Measurements from ENCODE around the gene ADH5.
A peak's percentile ranks its signal among the peaks of the same experiment; 100 is the strongest.
"Not testable (repeated sequence)": the region's sequence is repeated elsewhere in the genome, so short reads cannot be mapped to it uniquely, and the experiment has no call there.

Gene ADH5

DNA sequence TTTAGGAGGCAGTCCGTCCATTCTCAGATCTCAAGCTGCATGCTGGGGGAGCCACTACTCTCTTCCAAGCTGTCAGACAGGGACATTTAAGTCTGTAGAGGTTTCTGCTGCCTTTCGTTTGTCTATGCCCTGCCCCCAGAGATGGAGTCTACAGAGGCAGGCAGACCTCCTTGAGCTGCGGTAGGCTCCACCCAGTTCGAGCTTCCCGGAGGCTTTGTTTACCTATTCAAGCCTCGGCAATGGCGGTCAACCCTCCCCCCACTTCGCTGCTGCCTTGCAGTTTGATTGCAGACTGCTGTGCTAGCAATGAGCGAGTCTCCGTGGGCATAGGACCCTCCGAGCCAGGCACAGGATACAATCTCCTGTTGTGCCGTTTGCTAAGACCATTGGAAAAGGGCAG is 10.7 kb upstream of the ADH5 start:
- H3K4me3 ChIP-seq (ENCODE audit: low read length): no peak overlapping the region
- no peak overlapping the region for H3K4me2 ChIP-seq (ENCODE audit: low read length)
- no peaks in the 10 kb centered on the region for H3K79me2 ChIP-seq (ENCODE audit: control insufficient read depth, low read length)
- no peaks in the 10 kb centered on the region for H3K9me2 ChIP-seq (replicated peaks; ENCODE audit: control insufficient read depth, low read length)
- no peaks in the 10 kb centered on the region for H3K4me1 ChIP-seq (ENCODE audit: control insufficient read depth, low read length)
- no peak overlapping the region for H3K27ac ChIP-seq (ENCODE audit: low read depth, low read length)
- TF ChIP-seq EZH2phosphoT487 (IDR thresholded peaks at IDR 0.05; ENCODE audit: borderline replicate concordance, low read length): no peak
- TF ChIP-seq, protein P1, sequence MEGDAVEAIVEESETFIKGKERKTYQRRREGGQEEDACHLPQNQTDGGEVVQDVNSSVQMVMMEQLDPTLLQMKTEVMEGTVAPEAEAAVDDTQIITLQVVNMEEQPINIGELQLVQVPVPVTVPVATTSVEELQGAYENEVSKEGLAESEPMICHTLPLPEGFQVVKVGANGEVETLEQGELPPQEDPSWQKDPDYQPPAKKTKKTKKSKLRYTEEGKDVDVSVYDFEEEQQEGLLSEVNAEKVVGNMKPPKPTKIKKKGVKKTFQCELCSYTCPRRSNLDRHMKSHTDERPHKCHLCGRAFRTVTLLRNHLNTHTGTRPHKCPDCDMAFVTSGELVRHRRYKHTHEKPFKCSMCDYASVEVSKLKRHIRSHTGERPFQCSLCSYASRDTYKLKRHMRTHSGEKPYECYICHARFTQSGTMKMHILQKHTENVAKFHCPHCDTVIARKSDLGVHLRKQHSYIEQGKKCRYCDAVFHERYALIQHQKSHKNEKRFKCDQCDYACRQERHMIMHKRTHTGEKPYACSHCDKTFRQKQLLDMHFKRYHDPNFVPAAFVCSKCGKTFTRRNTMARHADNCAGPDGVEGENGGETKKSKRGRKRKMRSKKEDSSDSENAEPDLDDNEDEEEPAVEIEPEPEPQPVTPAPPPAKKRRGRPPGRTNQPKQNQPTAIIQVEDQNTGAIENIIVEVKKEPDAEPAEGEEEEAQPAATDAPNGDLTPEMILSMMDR (IDR thresholded peaks at IDR 0.05; ENCODE audit: low read depth, low read length, poor library complexity, severe bottlenecking): no peak
- no peaks in the 10 kb centered on the region for H3K36me3 ChIP-seq (ENCODE audit: control insufficient read depth, low read length)
- H3K27me3 ChIP-seq (ENCODE audit: control insufficient read depth, low read length): no peaks in the 10 kb centered on the region
- no peaks in the 10 kb centered on the region for H3F3A ChIP-seq (ENCODE audit: control insufficient read depth, insufficient read depth)
- no peaks in the 10 kb centered on the region for H3K9me3 ChIP-seq (ENCODE audit: control insufficient read depth, insufficient read depth, low read length)
- H4K20me1 ChIP-seq (ENCODE audit: control insufficient read depth, insufficient read depth, low read depth, low read length): no peaks in the 10 kb centered on the region

- H3K4me2 ChIP-seq (ENCODE audit: low read length); H3K27ac ChIP-seq (ENCODE audit: low read depth, low read length); H3F3A ChIP-seq (ENCODE audit: control insufficient read depth, insufficient read depth); H3K9me3 ChIP-seq (ENCODE audit: control insufficient read depth, insufficient read depth, low read length); H3K4me3 ChIP-seq (ENCODE audit: low read length); H3K27me3 ChIP-seq (ENCODE audit: control insufficient read depth, low read length); H3K9me2 ChIP-seq (replicated peaks; ENCODE audit: control insufficient read depth, low read length); H3K36me3 ChIP-seq (ENCODE audit: control insufficient read depth, low read length); H4K20me1 ChIP-seq (ENCODE audit: control insufficient read depth, insufficient read depth, low read depth, low read length): not testable (repeated sequence)
- Histone ChIP-seq H3K79me2 (ENCODE audit: control insufficient read depth, low read length) (peaks cover 30% of the 10 kb centered on the region), H3K4me1 (ENCODE audit: control insufficient read depth, low read length) (peaks cover 15% of the 10 kb centered on the region)
Measured at GRCh38 chr4:99091841-99092240, 3.3 kb upstream of the ADH5 start.

DNA sequence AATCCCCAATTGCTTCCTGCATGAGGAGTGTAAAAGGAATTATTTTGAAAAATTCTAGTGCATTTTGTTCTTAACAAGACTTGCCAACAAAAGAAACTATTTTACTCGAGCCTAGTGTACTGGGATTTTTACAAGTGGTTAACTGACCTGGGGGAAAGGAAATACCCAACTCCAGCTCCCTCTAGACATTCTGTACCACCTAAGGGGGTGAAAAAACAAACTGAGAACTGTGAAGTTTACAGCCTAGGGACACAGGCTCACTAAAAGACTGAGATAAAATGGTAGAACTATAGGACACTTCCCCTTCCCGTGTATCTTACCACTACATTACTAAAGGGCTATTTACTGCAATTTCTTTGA is 2.6 kb upstream of the ADH5 start:
- Histone ChIP-seq H3F3A (ENCODE audit: control insufficient read depth, insufficient read depth) (no peaks in the 10 kb centered on the region; the same call in 1 of the 2 replicates), H3K9me3 (ENCODE audit: control insufficient read depth, insufficient read depth, low read length) (no peaks in the 10 kb centered on the region), H3K36me3 (ENCODE audit: control insufficient read depth, low read length) (peaks cover 2% of the 10 kb centered on the region; the same call in 1 of the 2 replicates), H3K4me2 (ENCODE audit: low read length) (peak overlapping the region; percentile 16; the same call in 1 of the 2 replicates), H3K79me2 (ENCODE audit: control insufficient read depth, low read length) (peaks cover 36% of the 10 kb centered on the region), H3K4me1 (ENCODE audit: control insufficient read depth, low read length) (peaks cover 15% of the 10 kb centered on the region), H3K27ac (ENCODE audit: low read depth, low read length) (no peak overlapping the region), H4K20me1 (ENCODE audit: control insufficient read depth, insufficient read depth, low read depth, low read length) (no peaks in the 10 kb centered on the region), H3K4me3 (ENCODE audit: low read length) (no peak overlapping the region), H3K9me2 (replicated peaks; ENCODE audit: control insufficient read depth, low read length) (no peaks in the 10 kb centered on the region), H3K27me3 (ENCODE audit: control insufficient read depth, low read length) (no peaks in the 10 kb centered on the region)
- TF ChIP-seq, protein P1 (IDR thresholded peaks at IDR 0.05; ENCODE audit: low read depth, low read length, poor library complexity, severe bottlenecking): no peak
- TF ChIP-seq EZH2phosphoT487 (IDR thresholded peaks at IDR 0.05; ENCODE audit: borderline replicate concordance, low read length): no peak

DNA sequence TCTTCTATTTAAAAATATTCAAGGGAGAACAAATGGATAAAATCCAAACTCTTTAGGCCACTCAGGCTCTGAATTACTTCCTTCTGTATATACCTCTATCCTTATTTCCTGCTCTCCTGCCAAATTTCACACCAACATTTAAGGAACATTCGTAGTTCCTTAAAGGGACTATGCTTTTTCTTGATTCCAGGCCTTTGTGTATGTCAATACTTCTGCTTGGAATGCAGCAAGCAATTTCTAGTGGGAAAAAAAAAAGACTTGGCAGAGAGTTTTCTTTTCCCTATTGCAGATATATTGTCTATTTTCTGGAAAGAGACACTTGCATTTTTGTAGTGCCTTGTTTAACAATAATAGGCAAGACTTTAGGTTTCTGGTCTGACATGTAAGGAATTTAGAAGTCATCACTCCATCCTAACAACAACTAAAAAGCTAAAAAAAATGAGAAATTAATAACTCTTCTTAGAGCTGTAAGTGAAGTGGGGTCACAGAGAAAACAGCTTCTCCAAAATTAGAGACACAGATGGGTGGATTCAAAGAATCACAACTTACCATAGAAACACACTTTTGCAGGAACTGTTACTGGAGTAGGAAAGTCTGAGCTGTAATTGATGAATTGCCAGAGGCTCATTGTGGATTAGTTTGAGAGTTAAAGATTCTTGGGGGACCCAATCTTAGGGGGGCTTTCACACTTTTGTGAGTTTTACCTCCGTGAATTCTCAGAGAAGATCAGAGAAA is 2.1 kb upstream of the ADH5 start:
- no peaks in the 10 kb centered on the region; the same call in 1 of the 2 replicates for H3F3A ChIP-seq (ENCODE audit: control insufficient read depth, insufficient read depth)
- H3K27me3 ChIP-seq (ENCODE audit: control insufficient read depth, low read length): no peaks in the 10 kb centered on the region
- no peaks in the 10 kb centered on the region for H4K20me1 ChIP-seq (ENCODE audit: control insufficient read depth, insufficient read depth, low read depth, low read length)
- no peak overlapping the region for H3K27ac ChIP-seq (ENCODE audit: low read depth, low read length)
- H3K4me1 ChIP-seq (ENCODE audit: control insufficient read depth, low read length): peaks cover 15% of the 10 kb centered on the region
- H3K9me2 ChIP-seq (replicated peaks; ENCODE audit: control insufficient read depth, low read length): no peaks in the 10 kb centered on the region
- H3K9me3 ChIP-seq (ENCODE audit: control insufficient read depth, insufficient read depth, low read length): no peaks in the 10 kb centered on the region
- no peak overlapping the region for H3K4me3 ChIP-seq (ENCODE audit: low read length)
- H3K36me3 ChIP-seq (ENCODE audit: control insufficient read depth, low read length): peaks cover 5% of the 10 kb centered on the region; the same call in 1 of the 2 replicates
- peaks cover 41% of the 10 kb centered on the region for H3K79me2 ChIP-seq (ENCODE audit: control insufficient read depth, low read length)
- peak overlapping the region; percentile 16 for H3K4me2 ChIP-seq (ENCODE audit: low read length)
- TF ChIP-seq, protein P1 (IDR thresholded peaks at IDR 0.05; ENCODE audit: low read depth, low read length, poor library complexity, severe bottlenecking): no peak
- no peak for TF ChIP-seq EZH2phosphoT487 (IDR thresholded peaks at IDR 0.05; ENCODE audit: borderline replicate concordance, low read length)
